Measurements from ENCODE around the gene RCCD1. TPM values are rescaled to one million over a fixed set of nuclear protein-coding genes. Genes with fewer than 3 reads are reported as not detected.

RCCD1 gene
- total RNA-seq, 1 experiment from 2014 or later: 8.6 TPM

DNA sequence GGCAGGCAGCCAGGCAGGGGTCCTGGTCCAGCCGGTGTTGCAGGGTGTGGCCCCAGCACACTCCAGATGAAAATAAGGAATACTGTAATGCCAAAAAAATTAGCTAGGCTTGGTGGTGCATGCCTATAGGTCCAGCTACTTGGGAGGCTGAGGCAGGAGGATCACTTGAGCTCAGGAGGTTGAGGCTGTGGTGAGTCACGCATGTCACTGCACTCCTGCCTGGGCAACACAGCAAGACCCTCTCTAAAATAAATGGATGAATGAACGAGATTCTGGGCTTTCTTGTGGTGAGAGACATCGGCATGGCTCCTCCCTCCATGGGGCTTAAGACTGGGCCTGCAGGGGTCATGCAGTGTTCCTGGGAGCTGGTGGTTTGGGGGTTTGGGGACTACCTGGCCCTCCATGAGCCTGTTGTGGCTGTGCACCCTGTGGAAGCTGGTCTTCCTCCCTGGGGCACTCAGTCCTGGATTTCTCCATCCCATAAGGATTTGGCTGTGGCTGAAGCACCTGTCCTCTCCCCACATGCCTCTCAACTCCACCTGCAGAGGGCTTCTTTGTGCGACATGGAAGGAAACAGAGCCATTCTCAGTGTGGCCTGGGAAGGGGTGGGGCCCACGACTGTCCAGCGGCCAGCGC, 7.6 kb upstream of the RCCD1 start:
- no peak for DNase-seq
- H3K36me3 ChIP-seq: peaks cover 71% of the 10 kb centered on the region
- H3K27me3 ChIP-seq: no peaks in the 10 kb centered on the region
- no peak overlapping the region for H3K4me3 ChIP-seq
- H3K27ac ChIP-seq: no peak overlapping the region
- no peaks in the 10 kb centered on the region for H3K9me3 ChIP-seq (replicated peaks)
- H3K4me1 ChIP-seq: no peaks in the 10 kb centered on the region

DNA sequence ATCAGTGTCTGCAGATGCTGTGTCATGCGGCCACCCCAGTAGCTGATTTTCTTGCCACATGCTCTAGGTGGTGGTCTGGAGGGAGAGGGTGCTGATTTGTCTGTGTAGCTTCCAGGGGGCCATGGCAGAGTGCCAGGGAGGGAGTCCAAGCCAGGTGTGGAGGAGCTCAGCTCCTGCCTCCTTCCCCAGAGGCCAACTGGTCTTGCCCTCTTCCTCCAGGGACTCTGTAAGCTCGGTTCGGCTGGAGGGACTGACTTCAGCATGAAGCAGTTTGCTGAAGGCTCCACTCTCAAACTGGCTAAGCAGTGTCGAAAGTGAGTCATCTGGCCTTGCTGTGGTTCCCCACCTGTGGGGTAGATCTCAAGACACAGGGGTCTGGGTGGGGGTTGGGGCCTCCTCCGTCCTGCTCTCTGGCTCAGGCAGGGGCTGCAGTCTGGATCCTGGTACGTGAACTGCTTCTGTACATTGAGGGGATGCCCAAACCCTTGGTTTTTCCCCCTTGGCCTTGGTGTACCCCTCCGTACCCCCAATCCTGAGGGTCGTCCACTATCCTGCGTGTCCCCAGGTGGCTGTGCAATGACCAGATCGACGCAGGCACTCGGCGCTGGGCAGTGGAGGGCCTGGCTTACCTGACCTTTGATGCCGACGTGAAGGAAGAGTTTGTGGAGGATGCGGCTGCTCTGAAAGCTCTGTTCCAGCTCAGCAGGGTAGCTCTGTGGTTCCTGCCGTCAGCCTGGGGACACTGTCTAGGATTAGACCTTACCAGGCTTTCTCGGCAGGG, 6.9 kb upstream of the RCCD1 start:
- peaks cover 69% of the 10 kb centered on the region for H3K36me3 ChIP-seq
- H3K4me1 ChIP-seq: no peaks in the 10 kb centered on the region
- no peak overlapping the region for H3K4me3 ChIP-seq
- H3K27ac ChIP-seq: no peak overlapping the region
- no peaks in the 10 kb centered on the region for H3K9me3 ChIP-seq (replicated peaks)
- DNase-seq: no peak
- H3K27me3 ChIP-seq: no peaks in the 10 kb centered on the region

- DNase-seq: no peak
- peaks cover 73% of the 10 kb centered on the region for H3K36me3 ChIP-seq
- no peaks in the 10 kb centered on the region for H3K9me3 ChIP-seq (replicated peaks)
- H3K27me3 ChIP-seq: no peaks in the 10 kb centered on the region
- H3K27ac ChIP-seq: no peak overlapping the region
- H3K4me1 ChIP-seq: no peaks in the 10 kb centered on the region
- H3K4me3 ChIP-seq: no peak overlapping the region
Observed at GRCh38 chr15:90948506-90948905, 6.2 kb upstream of the RCCD1 start.

DNA sequence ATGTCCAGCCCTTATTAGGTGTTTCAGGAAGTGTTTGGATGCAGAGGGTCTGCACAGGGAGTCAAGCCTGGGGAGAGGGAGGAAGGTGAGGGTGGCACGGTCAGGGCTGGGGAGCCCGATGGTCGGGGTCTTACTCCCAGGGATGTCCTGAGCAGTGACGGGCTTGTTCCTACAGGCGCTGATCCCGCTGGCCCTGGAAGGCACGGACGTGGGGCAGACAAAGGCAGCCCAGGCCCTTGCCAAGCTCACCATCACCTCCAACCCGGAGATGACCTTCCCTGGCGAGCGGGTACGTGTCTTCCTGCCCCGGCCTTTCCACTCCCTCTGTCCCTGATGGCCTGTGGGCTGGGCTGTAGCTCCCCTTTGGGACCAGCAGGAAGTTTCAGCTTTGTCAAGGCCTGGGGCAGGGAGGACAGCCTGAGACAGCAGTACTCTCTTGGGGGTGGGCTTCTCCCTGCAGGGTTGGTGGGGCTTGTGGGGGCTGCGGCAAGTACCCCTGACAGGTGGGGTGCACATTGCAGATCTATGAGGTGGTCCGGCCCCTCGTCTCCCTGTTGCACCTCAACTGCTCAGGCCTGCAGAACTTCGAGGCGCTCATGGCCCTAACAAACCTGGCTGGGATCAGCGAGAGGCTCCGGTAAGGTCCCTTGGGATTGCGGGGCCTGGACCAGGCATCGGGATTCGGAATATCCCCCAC, 4.6 kb upstream of the RCCD1 start:
- H3K27ac ChIP-seq: no peak overlapping the region
- no peaks in the 10 kb centered on the region for H3K27me3 ChIP-seq
- H3K36me3 ChIP-seq: peaks cover 67% of the 10 kb centered on the region
- no peak overlapping the region for H3K4me3 ChIP-seq
- no peaks in the 10 kb centered on the region for H3K9me3 ChIP-seq (replicated peaks)
- H3K4me1 ChIP-seq: no peaks in the 10 kb centered on the region
- no peak for DNase-seq

DNA sequence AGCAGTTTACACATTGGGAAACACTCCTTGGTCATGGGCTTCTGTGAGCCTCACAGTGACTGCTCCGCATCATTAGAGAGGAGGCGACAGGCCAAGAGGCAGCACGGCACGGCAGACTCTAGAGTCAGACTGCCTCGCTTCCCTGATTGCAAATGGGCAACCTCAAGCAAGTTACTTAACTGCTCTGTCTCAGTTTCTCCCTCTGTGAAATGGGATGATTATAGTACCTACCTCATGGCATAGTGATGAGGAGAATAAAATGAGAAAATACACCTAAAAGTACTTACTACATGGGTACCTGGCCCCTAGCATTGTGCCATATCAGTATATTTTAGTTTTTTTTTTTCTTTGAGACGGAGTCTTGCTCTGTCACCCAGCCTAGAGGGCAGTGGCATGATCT, 4.0 kb upstream of the RCCD1 start:
- Histone ChIP-seq H3K27me3 (no peaks in the 10 kb centered on the region), H3K4me1 (no peaks in the 10 kb centered on the region), H3K27ac (no peak overlapping the region), H3K4me3 (no peak overlapping the region), H3K9me3 (replicated peaks) (no peaks in the 10 kb centered on the region), H3K36me3 (peaks cover 61% of the 10 kb centered on the region)
- no peak for DNase-seq

GRCh38 chr15:90952901-90953677, 1.6 kb upstream of the RCCD1 start:
- Histone ChIP-seq H3K27me3 (no peaks in the 10 kb centered on the region), H3K27ac (no peak overlapping the region), H3K4me3 (no peak overlapping the region), H3K36me3 (peaks cover 44% of the 10 kb centered on the region), H3K4me1 (peaks cover 3% of the 10 kb centered on the region), H3K9me3 (replicated peaks) (no peaks in the 10 kb centered on the region)
- no peak for DNase-seq

GRCh38 chr15:90953947-90954711, 555 bp upstream of the RCCD1 start:
- peaks cover 40% of the 10 kb centered on the region for H3K36me3 ChIP-seq
- H3K9me3 ChIP-seq (replicated peaks): no peaks in the 10 kb centered on the region
- peaks cover 12% of the 10 kb centered on the region for H3K4me1 ChIP-seq
- H3K27me3 ChIP-seq: no peaks in the 10 kb centered on the region
- H3K27ac ChIP-seq: no peak overlapping the region; the same call in 1 of the 2 replicates
- no peak for DNase-seq
- H3K4me3 ChIP-seq: no peak overlapping the region

DNA sequence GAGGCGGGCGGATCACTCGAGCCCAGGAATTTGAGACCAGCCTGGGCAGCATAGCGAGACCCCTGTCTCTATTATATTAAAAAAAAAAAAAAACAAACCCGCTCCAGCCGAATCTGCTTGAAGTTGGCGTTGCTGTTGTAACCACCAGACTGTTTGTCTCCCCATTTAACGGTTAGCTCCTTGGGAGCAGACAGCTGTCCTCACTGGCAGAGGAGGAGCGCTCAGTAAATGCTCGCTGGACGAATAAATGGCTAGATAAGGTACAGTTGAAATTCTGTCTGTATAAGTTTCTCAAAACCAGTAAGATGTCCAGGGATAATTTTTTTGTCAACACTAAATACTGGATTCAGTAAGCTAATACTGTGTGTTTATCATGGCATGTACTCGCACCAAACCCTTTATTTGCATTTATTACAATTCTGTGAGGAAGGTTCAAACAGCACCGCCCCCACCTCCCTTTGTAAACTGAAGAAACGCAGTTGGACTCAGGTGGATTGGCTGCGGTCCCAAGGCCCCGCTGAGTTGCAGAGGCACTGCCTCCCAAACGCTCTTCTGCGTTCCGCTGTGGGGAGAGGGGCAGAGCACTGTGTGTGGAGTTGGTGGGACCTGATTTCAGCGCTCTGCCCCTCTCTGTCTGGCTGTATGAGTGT, 1.1 kb downstream of the RCCD1 start:
- H3K4me3 ChIP-seq: peak overlapping the region; percentile 60
- peak overlapping the region; percentile 86 for H3K27ac ChIP-seq
- DNase-seq: no peak
- no peaks in the 10 kb centered on the region for H3K9me3 ChIP-seq (replicated peaks)
- H3K27me3 ChIP-seq: no peaks in the 10 kb centered on the region
- H3K36me3 ChIP-seq: peaks cover 31% of the 10 kb centered on the region
- peaks cover 22% of the 10 kb centered on the region for H3K4me1 ChIP-seq

- no peak overlapping the region for H3K27ac ChIP-seq
Observed at GRCh38 chr15:90956274-90957030, 1.8 kb downstream of the RCCD1 start.

GRCh38 chr15:90957031-90957790, 2.5 kb downstream of the RCCD1 start:
- no peaks in the 10 kb centered on the region for H3K9me3 ChIP-seq (replicated peaks)
- no peak for DNase-seq
- no peak overlapping the region for H3K4me3 ChIP-seq
- H3K4me1 ChIP-seq: peaks cover 22% of the 10 kb centered on the region
- peaks cover 17% of the 10 kb centered on the region for H3K36me3 ChIP-seq
- H3K27ac ChIP-seq: no peak overlapping the region
- no peaks in the 10 kb centered on the region for H3K27me3 ChIP-seq

More at GRCh38 chr15:90956274-90957030, 1.8 kb downstream of the RCCD1 start:
- H3K9me3 ChIP-seq (replicated peaks): no peaks in the 10 kb centered on the region
- peaks cover 24% of the 10 kb centered on the region for H3K36me3 ChIP-seq
- DNase-seq: no peak
- no peak overlapping the region for H3K4me3 ChIP-seq
- H3K27me3 ChIP-seq: no peaks in the 10 kb centered on the region
- H3K4me1 ChIP-seq: peaks cover 22% of the 10 kb centered on the region

DNA sequence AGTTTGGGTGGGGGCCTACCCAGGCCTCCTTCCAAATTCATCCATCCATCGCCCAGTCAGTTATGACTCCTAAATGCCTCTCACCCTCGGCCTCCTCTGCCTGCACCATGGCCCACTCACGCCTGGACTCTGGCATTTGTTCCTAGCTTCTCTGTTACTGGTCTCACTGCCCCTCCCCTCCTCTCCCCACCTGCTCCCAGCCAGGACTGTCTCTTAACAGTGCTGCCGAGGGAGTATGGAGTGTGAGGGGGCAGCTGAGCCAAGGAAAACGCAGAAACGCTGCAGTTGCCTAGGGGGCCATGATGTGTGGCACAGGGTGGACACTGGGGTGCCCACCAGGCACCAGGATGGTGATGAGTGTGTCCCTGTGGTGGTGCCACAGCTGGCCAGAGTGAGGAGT, 3.1 kb downstream of the RCCD1 start:
- H3K36me3 ChIP-seq: peaks cover 16% of the 10 kb centered on the region
- peaks cover 22% of the 10 kb centered on the region for H3K4me1 ChIP-seq
- 0 out of 2 replicates have a peak overlapping the region, but pooled peaks have one; percentile 81 for H3K27ac ChIP-seq
- H3K27me3 ChIP-seq: no peaks in the 10 kb centered on the region
- peak in 1 of 2 experiments; percentile 31 for DNase-seq
- H3K9me3 ChIP-seq (replicated peaks): no peaks in the 10 kb centered on the region
- H3K4me3 ChIP-seq: no peak overlapping the region

DNA sequence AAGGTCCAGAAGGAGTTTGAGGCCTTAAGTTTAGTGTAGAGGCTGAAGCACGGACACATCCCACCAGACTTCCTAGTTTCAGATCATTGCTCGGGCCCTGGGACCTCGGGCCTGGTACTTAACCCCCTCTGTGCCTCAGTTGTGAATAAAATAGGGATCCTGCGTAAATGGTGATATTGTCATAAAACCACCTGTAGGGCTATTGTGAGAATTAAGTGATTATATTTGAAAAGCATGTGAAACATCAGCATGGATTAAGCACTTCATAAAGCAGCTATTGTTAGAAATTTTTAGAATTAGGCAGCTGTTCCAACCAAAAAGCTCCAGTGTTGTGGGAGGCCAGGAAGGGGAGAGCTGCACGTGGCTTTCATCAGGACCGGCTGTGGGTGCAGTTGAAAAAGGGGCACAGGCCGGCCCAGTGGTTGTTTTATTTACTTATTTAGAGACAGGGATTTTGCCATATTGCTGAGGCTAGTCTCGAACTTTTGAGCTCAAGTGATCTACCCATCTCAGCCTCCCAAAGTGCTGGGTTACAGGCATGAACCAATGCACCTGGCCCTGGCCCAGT, 4.4 kb downstream of the RCCD1 start:
- Histone ChIP-seq H3K27ac (peak overlapping the region; percentile 81), H3K36me3 (peaks cover 13% of the 10 kb centered on the region), H3K27me3 (no peaks in the 10 kb centered on the region), H3K4me3 (no peak overlapping the region), H3K4me1 (peaks cover 22% of the 10 kb centered on the region), H3K9me3 (replicated peaks) (no peaks in the 10 kb centered on the region)
- peak; percentile 70 to 82 for DNase-seq

All from SJCRH30 (cell line).